ENCODE results near the gene RAB11FIP5. TPM values are rescaled to one million over a fixed set of nuclear protein-coding genes. Genes with fewer than 3 reads are reported as not detected.
"Not testable (repeated sequence)": the region's sequence is repeated elsewhere in the genome, so short reads cannot be mapped to it uniquely, and the experiment has no call there.

The RAB11FIP5 gene, protein sequence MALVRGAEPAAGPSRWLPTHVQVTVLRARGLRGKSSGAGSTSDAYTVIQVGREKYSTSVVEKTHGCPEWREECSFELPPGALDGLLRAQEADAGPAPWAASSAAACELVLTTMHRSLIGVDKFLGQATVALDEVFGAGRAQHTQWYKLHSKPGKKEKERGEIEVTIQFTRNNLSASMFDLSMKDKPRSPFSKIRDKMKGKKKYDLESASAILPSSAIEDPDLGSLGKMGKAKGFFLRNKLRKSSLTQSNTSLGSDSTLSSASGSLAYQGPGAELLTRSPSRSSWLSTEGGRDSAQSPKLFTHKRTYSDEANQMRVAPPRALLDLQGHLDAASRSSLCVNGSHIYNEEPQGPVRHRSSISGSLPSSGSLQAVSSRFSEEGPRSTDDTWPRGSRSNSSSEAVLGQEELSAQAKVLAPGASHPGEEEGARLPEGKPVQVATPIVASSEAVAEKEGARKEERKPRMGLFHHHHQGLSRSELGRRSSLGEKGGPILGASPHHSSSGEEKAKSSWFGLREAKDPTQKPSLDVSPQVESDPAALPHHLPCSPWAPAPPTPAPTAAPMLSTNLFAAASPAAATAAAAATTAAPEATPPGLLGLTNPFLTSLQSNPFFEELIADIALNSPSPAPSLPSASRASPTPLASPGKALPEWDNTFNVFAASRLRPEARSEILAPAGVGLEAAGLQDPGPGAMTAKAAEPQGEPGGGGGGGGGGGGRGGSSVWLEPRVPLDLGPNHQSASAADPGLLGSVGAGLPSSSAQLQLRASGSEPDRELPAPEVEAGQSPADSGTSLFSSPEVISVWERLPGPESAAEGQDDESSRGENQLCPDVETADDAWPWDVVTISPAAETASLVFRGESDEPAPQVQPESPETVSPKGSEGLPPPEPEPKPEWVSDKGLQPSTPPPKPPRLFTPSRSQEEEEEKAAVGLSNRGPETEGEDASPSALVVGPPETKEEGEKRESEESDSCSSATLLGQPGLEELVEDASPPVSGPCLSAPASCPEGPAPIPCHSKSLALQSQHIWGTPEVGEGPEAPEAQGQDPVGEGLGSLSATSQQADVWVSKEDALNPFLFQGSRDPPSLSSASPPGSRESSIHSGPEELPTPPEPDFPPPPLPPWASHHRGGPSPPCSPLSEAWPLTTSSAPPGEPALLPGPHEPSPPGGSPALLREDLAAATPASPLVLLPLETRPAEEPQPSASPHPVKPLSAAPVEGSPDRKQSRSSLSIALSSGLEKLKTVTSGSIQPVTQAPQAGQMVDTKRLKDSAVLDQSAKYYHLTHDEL (N-terminal part only)
- 25.8 and 43.8 TPM in 2 replicates for total RNA-seq (2014; rRNA removed; shearing (Covaris generic); ENCODE audit: low replicate concordance)

DNA sequence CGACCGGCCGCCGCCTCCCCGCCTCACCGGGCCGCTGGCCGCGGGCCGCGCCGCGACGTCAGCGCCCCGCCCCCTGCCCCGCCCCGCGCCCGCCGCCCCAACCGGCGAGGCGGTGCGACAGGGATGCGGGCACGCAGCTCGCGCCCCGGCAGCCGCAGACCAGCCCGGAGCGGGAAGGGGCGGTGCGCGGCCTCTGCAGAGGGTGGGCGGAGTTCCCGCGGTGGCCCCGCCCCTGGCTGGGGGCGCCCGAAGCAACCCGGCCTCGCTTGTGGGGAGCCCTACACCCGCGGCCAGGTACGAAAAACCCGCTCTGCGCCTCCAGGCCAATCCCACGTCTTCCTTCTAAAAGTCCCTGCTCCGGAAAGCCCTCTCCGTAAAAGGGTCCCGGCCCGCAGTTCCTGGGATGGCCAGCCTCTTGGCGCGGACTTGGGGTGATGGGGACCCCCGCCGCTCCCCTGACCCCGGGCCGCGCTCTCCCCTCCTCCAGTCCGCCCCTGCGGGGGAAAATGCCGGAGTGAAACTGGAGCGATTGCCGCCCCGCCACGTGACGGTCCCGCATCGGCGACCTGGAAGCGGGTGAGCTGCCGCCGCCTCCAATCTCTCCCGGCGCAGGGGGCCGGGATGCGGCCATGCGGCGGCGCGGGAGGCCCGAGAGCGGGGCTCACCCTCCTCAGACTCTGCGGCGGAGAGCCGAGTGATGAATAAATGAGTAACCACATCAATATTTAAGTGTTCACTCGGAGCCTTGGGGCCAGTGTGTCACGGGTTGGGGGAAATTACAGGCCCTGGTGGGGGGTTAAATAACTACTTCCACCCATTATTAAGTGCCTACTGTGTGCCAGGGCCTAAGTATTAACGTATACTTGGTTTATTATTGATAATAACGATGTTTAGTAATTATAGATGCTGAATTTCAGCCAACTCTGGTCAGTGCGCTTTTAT is at the start of gene RAB11FIP5:
Gene RAB11FIP5, minus strand, starts transcription at position 36 of the 942 bp plus-strand sequence. CDS start 171 bp downstream, outside the sequence.
- peak within 1 kb of the TSS; percentile 63 for H3K4me3 ChIP-seq
- no peaks in the 10 kb centered on the region for H3K27me3 ChIP-seq
- H3K36me3 ChIP-seq, result peaks cover 3% of the 10 kb centered on the region; the same call in 1 of the 2 replicates
- peak; percentile 87 for DNase-seq
- H3K9me3 ChIP-seq, result no peaks in the 10 kb centered on the region

DNA sequence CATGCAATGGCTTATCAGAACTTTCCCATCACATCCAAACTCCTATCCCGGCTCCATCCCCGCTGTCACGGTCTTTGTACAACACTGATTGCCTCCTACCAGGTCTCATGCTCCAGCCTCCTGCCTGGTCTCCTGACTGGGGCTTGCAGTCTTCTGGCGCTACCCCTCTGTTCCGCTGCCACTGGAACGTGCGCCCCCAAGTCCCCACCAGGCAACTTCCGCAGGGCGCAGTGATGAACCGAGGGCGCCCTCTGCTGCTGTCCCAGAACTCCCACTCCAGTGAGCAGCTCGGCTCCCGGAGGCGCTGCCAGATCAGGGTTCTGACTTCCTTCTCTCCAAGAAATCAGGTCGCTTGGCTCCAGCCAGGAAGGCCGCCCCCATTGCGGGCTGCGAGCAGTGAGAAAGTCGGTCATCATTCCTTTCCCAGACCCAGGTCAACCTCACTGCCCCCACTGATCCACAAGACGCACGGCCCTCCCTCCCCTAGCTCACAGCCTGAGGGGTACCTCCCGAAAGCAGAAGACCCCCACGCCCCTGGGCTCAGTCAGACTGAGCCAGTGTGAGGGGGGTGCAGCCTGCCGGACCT is 43.9 kb upstream of the RAB11FIP5 start:
- Histone ChIP-seq H3K36me3 (no peaks in the 10 kb centered on the region), H3K9me3 (no peaks in the 10 kb centered on the region), H3K27me3 (no peaks in the 10 kb centered on the region), H3K4me3 (no peak overlapping the region)
- DNase-seq, result peak; percentile 60

DNA sequence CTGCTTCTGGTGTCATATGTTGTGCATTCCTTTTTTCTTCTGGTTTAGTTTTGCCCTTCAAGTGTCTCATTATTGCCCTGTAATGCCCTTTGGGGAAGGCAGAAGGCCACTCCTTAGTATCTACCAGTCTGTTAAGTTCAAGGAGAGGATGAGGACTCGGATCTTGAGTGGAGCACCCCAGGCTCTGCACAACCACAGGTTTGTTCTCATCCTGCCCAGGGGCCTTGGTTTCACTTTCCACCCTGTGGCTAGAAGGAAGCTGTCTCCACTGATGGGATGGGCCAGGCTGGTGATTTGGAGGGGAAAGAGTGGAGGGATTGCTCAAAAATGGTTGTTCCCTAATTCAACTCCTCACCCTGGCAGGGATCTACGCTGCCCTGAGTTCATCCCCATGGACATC is 30.2 kb upstream of the RAB11FIP5 start:
- no peaks in the 10 kb centered on the region for H3K27me3 ChIP-seq
- no peak overlapping the region for H3K4me3 ChIP-seq
- peaks cover 2% of the 10 kb centered on the region; the same call in 1 of the 2 replicates for H3K9me3 ChIP-seq
- no peak for DNase-seq
- H3K36me3 ChIP-seq, result no peaks in the 10 kb centered on the region

DNA sequence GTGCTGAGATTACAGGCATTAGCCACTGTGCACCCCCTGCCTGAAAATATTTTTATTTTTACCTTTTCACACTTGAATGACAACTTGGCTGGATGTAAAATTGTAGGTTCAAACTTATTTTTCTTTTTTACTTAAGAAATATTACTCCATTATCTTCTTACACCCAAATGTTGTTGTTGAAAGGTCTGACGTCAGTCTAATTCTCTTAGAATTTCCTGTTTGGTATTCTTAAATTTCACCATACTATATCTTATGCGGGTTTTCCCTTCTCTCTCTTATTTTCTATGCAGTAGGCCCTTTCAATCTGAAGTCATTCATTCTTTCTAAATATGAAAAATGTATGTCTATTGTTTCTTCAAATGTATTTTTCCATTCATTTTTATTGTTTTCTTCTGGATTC is 29.1 kb upstream of the RAB11FIP5 start:
- H3K27me3 ChIP-seq, result no peaks in the 10 kb centered on the region
- H3K36me3 ChIP-seq, result no peaks in the 10 kb centered on the region
- H3K4me3 ChIP-seq, result no peak overlapping the region
- DNase-seq, result no peak
- H3K9me3 ChIP-seq, result peaks cover 3% of the 10 kb centered on the region; the same call in 1 of the 2 replicates

DNA sequence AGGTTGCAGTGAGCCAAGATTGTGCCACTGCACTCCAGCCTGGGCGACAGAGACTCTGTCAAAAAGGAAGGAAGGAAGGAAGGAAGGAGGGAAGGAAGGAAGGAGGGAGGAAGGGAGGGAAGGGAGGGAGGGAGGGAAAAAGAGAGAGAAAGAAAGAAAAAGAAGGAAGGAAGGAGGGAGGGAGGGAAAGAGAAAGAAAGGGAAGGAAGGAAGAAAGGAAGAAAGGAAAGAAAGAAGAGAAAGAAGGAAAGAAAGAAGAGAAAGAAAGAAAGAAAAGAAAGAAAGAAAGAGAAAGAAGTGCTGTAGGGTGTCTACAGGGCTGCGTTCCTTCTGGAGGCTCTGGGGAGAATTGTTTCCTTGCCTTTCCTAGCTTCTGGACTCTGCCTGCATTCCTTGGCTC is 22.5 kb upstream of the RAB11FIP5 start:
- no peak for DNase-seq
- H3K9me3 ChIP-seq, result peaks cover 3% of the 10 kb centered on the region; the same call in 1 of the 2 replicates

GRCh38 chr2:73134471-73134870 is 21.7 kb upstream of the RAB11FIP5 start:
- no peaks in the 10 kb centered on the region for H3K36me3 ChIP-seq
- DNase-seq, result no peak
- H3K27me3 ChIP-seq, result no peaks in the 10 kb centered on the region
- H3K4me3 ChIP-seq, result no peak overlapping the region
- H3K9me3 ChIP-seq, result peaks cover 3% of the 10 kb centered on the region; the same call in 1 of the 2 replicates

More for the DNA sequence above, 22.5 kb upstream of the RAB11FIP5 start:
- H3K4me3 ChIP-seq, result no peak overlapping the region
- no peaks in the 10 kb centered on the region for H3K36me3 ChIP-seq
- H3K27me3 ChIP-seq, result no peaks in the 10 kb centered on the region

GRCh38 chr2:73133566-73134197 is 20.9 kb upstream of the RAB11FIP5 start:
- Histone ChIP-seq H3K27me3 (no peaks in the 10 kb centered on the region), H3K4me3 (no peak overlapping the region), H3K9me3 (peaks cover 3% of the 10 kb centered on the region; the same call in 1 of the 2 replicates), H3K36me3 (no peaks in the 10 kb centered on the region)
- DNase-seq, result no peak

DNA sequence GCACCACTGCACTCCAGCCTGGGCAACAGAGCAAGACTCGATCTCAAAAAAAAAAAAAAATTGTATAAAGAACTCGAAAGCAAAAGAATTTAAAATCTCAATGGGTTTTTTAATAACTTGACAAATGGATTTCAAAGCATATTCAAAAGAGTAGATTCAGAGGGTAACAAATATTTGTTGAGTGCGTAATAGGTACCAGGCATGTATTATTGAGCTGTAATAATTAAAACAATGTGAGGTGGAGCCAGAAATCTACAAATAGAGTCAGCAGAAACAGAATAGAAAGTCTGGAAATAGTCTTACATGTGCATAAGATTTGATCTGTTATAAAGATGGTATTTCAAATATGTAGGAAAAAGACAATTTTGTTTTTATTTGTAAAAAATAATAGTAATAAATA is 19.1 kb upstream of the RAB11FIP5 start:
- H3K9me3 ChIP-seq, result no peaks in the 10 kb centered on the region
- no peak overlapping the region for H3K4me3 ChIP-seq
- no peak for DNase-seq
- H3K27me3 ChIP-seq, result no peaks in the 10 kb centered on the region
- H3K36me3 ChIP-seq, result no peaks in the 10 kb centered on the region

GRCh38 chr2:73130790-73131189 is 18.0 kb upstream of the RAB11FIP5 start:
- no peak for DNase-seq
- H3K4me3 ChIP-seq, result no peak overlapping the region

GRCh38 chr2:73128841-73129535 is 16.2 kb upstream of the RAB11FIP5 start:
- no peak overlapping the region for H3K4me3 ChIP-seq
- H3K36me3 ChIP-seq, result no peaks in the 10 kb centered on the region
- H3K9me3 ChIP-seq, result peaks cover 6% of the 10 kb centered on the region
- no peaks in the 10 kb centered on the region for H3K27me3 ChIP-seq
- no peak for DNase-seq

More at GRCh38 chr2:73130790-73131189, 18.0 kb upstream of the RAB11FIP5 start:
- Histone ChIP-seq H3K27me3 (no peaks in the 10 kb centered on the region), H3K9me3 (peaks cover 3% of the 10 kb centered on the region), H3K36me3 (no peaks in the 10 kb centered on the region)

GRCh38 chr2:73122536-73122935 is 9.8 kb upstream of the RAB11FIP5 start:
- no peaks in the 10 kb centered on the region for H3K36me3 ChIP-seq
- H3K4me3 ChIP-seq, result no peak overlapping the region
- H3K9me3 ChIP-seq, result peaks cover 6% of the 10 kb centered on the region
- no peaks in the 10 kb centered on the region for H3K27me3 ChIP-seq
- no peak for DNase-seq

- not testable (repeated sequence) for H3K9me3 ChIP-seq, H3K27me3 ChIP-seq, H3K4me3 ChIP-seq, H3K36me3 ChIP-seq, DNase-seq
These were observed 7.0 kb upstream of the RAB11FIP5 start for GRCh38 chr2:73119611-73120239.

DNA sequence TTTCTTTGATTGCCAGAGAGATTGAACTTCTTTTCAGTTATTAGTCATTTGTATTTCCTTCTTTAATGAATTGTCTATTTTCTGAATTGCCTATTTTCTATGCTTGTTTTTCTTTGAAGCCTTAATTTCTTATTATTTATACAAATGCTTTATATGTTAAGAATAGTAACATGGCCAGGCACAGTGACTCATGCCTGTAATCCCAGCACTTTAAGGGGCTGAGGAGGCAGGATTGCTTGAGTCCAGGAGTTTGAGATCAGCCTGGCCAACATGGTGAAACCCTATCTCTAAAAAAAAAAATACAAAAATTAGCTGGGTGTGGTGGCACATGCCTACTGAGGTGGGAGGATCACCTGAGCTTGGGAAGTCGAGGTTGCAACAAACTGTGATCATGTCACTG is 4.7 kb upstream of the RAB11FIP5 start:
- H3K36me3 ChIP-seq, result no peaks in the 10 kb centered on the region
- peak; percentile 50 for DNase-seq

More for the DNA sequence above, 4.7 kb upstream of the RAB11FIP5 start:
- H3K4me3 ChIP-seq, result no peak overlapping the region
- H3K9me3 ChIP-seq, result no peaks in the 10 kb centered on the region
- H3K27me3 ChIP-seq, result no peaks in the 10 kb centered on the region

Data from MG63 (cell line).